PC-3 (cell line): ENCODE data around the gene SRRT. TPM values are rescaled to one million over a fixed set of nuclear protein-coding genes. Genes with fewer than 3 reads are reported as not detected.

ENCODE experiments used
- ATAC-seq: fragments of 200-7000 bp; cut with Tn5 transposase; 2 replicates; pipeline ENCODE4 v1.9.1; 2020; ENCODE audit warnings: mild to moderate bottlenecking, moderate library complexity
- BruUV-seq: library from RNA; stranded (reverse); fragments of 400-500 nt; replicated peaks from 2 replicates; lab custom pipeline; 2021; lab: Mats Ljungman, UMichigan
- CTCF ChIA-PET: fragments of 300-600 bp; sonication (Branson Sonifier 250); formaldehyde crosslinking; loops from one replicate; lab custom pipeline; 2022; ENCODE audit warnings: antibody characterized with exemption; lab: Charles Lee
- POLR2A ChIA-PET: fragments of 300-600 bp; sonication (Branson Sonifier 250); formaldehyde crosslinking; loops from one replicate; lab custom pipeline; 2022; ENCODE audit warnings: antibody characterized with exemption; ENCODE audit not compliant: unreplicated experiment; lab: Charles Lee
- DNase-seq: peaks from one replicate; pipeline ENCODE4 v3.0.0-alpha.2; 2015
- H2AFZ ChIP-seq: fragments of 300-600 bp; sonication (generic); 2 replicates; pipeline ENCODE4 v1.6.0; 2016; ENCODE audit warnings: antibody characterized with exemption, low read length
- H3F3A ChIP-seq: fragments of 300-600 bp; sonication (generic); one replicate; pipeline ENCODE4 v1.6.0; 2017; ENCODE audit warnings: antibody characterized with exemption, low read length, control low read depth, mild to moderate bottlenecking; ENCODE audit not compliant: unreplicated experiment
- H3K27ac ChIP-seq: fragments of 300-600 bp; sonication (generic); 2 replicates; pipeline ENCODE4 v1.5.1; 2016; ENCODE audit warnings: mild to moderate bottlenecking, low read length
- H3K27me3 ChIP-seq: fragments of 300-600 bp; sonication (generic); 2 replicates; pipeline ENCODE4 v1.6.1; 2016; ENCODE audit warnings: low read length, mixed read lengths
- H3K36me3 ChIP-seq: fragments of 300-600 bp; sonication (generic); 2 replicates; pipeline ENCODE4 v1.6.1; 2016; ENCODE audit warnings: low read depth, mixed run types, low read length, mixed read lengths
- H3K4me1 ChIP-seq: fragments of 300-600 bp; sonication (generic); 2 replicates; pipeline ENCODE4 v1.5.1; 2016; ENCODE audit warnings: low read length; ENCODE audit not compliant: insufficient read depth
- H3K4me2 ChIP-seq: fragments of 300-600 bp; sonication (generic); 2 replicates; pipeline ENCODE4 v1.6.0; 2016; ENCODE audit warnings: low read length
- H3K4me3 ChIP-seq: fragments of 300-600 bp; sonication (generic); 2 replicates; pipeline ENCODE4 v1.5.1; 2016; ENCODE audit warnings: mild to moderate bottlenecking, low read length, mixed read lengths
- H3K79me2 ChIP-seq: fragments of 300-600 bp; sonication (generic); 2 replicates; pipeline ENCODE4 v1.6.1; 2017; ENCODE audit warnings: low read length, mixed read lengths
- H3K9ac ChIP-seq: fragments of 300-600 bp; sonication (generic); 2 replicates; pipeline ENCODE4 v1.6.0; 2016; ENCODE audit warnings: mild to moderate bottlenecking, low read length
- H3K9me2 ChIP-seq: fragments of 300-600 bp; sonication (generic); replicated peaks from 2 replicates; pipeline ENCODE4 v1.6.1; 2016; ENCODE audit warnings: mixed run types, low read length, mixed read lengths
- H3K9me3 ChIP-seq: fragments of 300-600 bp; sonication (generic); 2 replicates; pipeline ENCODE4 v1.6.1; 2016; ENCODE audit warnings: low read length, mixed read lengths
- H4K20me1 ChIP-seq: fragments of 300-600 bp; sonication (generic); 2 replicates; pipeline ENCODE4 v1.6.1; 2016; ENCODE audit warnings: low read length, mixed read lengths
- EZH2 ChIP-seq: fragments of 300-600 bp; sonication (generic); IDR thresholded peaks from one replicate; pipeline ENCODE4 v1.6.1; 2017; ENCODE audit warnings: antibody characterized with exemption, mild to moderate bottlenecking, low read length; ENCODE audit not compliant: unreplicated experiment
- EZH2phosphoT487 ChIP-seq: fragments of 300-600 bp; sonication (generic); IDR thresholded peaks from 2 replicates; pipeline ENCODE4 v1.6.1; 2018; ENCODE audit warnings: mild to moderate bottlenecking, antibody characterized with exemption, low read length, borderline replicate concordance
- intact Hi-C: fragments of 100-400 bp; cut with micrococcal nuclease; formaldehyde crosslinking; loops from 2 replicates; pipeline ENCODE4 v1.9.0; 2023
- total RNA-seq: library from RNA; depleted of rRNA; stranded (reverse); fragments of >200 nt; gene quantifications from 2 replicates; pipeline ENCODE4 v1.2.3, GENCODE V29; 2014
- TF ChIP-seq, protein P1 (sequence below): fragments of 300-600 bp; sonication (generic); conservative IDR thresholded peaks from 2 replicates; pipeline ENCODE4 v1.5.1; 2017; ENCODE audit warnings: antibody characterized with exemption, low read depth, mild to moderate bottlenecking, low read length

SRRT gene
- total RNA-seq, 1 experiment from 2014 or later: 177 TPM

DNA sequence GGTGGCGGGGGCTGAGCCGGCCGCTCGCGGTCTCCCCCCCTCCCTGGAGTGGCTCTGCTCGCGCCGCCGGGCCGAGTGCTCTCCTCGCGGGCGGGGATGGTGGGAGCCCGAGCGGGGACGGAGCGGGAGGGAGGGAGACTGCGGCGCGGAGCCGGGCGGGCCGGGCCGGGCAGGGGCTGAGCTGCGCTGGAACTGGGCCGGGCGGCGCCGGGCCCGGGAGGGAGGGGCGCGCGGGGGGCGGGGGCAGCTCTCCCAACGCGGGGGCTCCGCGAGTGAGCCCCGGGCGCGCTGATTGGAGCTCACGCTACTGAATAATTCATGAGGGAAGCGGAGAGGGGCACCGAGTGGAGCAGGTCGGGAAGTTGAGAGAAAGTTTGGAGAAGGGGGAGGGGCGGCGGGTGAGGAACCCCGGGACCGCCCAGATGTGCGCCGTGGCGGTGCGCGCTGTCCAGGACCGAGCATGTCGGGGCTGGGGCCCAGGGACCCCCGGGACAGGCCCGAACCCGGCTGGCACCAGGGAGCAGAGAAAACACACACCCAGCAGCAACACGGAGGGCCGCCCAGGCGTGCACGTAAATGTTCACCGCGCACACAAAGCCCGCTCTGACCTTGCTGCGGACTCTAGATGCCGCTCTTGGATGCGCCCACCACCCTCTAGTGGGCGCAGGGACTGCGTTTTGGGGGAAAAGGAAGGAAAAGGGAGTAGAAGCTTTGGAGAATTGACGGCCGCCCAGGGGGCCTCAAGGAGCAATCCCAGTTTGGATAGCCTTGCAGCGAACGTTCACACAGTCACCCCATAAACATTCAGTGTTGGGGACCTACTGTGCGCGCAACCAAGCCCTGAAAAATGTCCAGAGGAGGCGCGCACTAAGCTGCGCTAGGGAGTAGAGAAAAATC is 47.3 kb upstream of the SRRT start, which contains the start of gene EPHB4:
Gene EPHB4 (minus strand): TSS at position 194 of the 897 bp plus-strand sequence. CDS start 493 bp downstream, outside the sequence.
- intact Hi-C loops: loop anchor here (1.0 to 5.0 kb wide), 2 partner anchors 25 to 120 kb away; partner anchors contain the start of genes POP7 and SLC12A9
- ChIA-PET POLR2A (interaction anchor here (0.6 to 1.0 kb wide), 9 partner anchors 14 to 343 kb away, joined by 3 to 12 read pairs (median 5); partner anchors contain the start of genes POP7 and UFSP1), CTCF (interaction anchor here (0.6 to 2.2 kb wide), 9 partner anchors 20 to 442 kb away, joined by 3 to 27 read pairs (median 5); partner anchors contain the start of genes ACHE, POP7, SLC12A9 and UFSP1)
- H3K27me3 ChIP-seq: no peaks in the 10 kb centered on the region
- H3F3A ChIP-seq: no peaks in the 10 kb centered on the region
- no peaks in the 10 kb centered on the region for H3K9me2 ChIP-seq
- H3K79me2 ChIP-seq: peaks cover 42% of the 10 kb centered on the region
- DNase-seq (peak; percentile 84), ATAC-seq (peak; percentile 79)
- peak within 1 kb of the TSS; percentile 80 for H2AFZ ChIP-seq
- H3K9ac ChIP-seq: peak within 1 kb of the TSS; percentile 76
- no peaks in the 10 kb centered on the region for H3K9me3 ChIP-seq
- no peak for TF ChIP-seq EZH2
- TF ChIP-seq, protein P1, sequence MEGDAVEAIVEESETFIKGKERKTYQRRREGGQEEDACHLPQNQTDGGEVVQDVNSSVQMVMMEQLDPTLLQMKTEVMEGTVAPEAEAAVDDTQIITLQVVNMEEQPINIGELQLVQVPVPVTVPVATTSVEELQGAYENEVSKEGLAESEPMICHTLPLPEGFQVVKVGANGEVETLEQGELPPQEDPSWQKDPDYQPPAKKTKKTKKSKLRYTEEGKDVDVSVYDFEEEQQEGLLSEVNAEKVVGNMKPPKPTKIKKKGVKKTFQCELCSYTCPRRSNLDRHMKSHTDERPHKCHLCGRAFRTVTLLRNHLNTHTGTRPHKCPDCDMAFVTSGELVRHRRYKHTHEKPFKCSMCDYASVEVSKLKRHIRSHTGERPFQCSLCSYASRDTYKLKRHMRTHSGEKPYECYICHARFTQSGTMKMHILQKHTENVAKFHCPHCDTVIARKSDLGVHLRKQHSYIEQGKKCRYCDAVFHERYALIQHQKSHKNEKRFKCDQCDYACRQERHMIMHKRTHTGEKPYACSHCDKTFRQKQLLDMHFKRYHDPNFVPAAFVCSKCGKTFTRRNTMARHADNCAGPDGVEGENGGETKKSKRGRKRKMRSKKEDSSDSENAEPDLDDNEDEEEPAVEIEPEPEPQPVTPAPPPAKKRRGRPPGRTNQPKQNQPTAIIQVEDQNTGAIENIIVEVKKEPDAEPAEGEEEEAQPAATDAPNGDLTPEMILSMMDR: peak; percentile 62
- BruUV-seq: TSS peak; percentile 58
- peaks cover 5% of the 10 kb centered on the region; the same call in 1 of the 2 replicates for H4K20me1 ChIP-seq
- peak within 1 kb of the TSS; percentile 5; the same call in 1 of the 2 replicates for H3K27ac ChIP-seq
- H3K4me3 ChIP-seq: peak within 1 kb of the TSS; percentile 99
- peaks cover 5% of the 10 kb centered on the region; the same call in 1 of the 2 replicates for H3K4me1 ChIP-seq
- H3K36me3 ChIP-seq: peaks cover 9% of the 10 kb centered on the region; the same call in 1 of the 2 replicates
- peak within 1 kb of the TSS; percentile 86 for H3K4me2 ChIP-seq

DNA sequence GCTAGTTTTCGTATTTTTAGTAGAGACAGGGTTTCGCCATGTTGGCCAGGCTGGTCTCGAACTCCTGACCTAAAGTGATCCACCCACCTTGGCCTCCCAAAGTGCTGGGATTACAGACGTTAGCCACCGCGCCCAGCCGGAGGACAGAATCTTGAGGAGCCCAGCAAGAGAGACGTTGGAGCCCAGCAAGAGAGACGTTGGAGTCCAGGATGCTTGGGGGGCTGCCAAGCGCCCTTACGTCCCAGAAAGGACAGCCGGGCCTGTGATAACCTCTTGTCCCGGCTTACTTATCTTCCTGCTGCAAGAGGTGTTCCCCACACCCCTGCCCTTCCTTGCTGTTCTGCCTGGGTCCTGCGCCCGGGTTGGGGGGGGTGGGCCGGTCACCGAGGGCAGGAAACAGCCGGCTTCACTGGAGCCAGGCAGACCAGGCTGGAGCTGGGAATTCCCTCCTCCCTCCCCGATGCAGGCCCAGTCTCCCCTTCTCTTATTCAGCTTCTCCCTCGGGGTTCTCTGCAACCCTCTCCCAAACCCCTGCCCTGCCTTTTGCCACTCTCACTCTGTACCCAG is 45.7 kb upstream of the SRRT start:
- H3K4me2 ChIP-seq: no peak overlapping the region
- H3K9ac ChIP-seq: no peak overlapping the region
- no peaks in the 10 kb centered on the region for H3K9me3 ChIP-seq
- BruUV-seq: no TSS peak
- ChIA-PET POLR2A (interaction anchor here (0.6 kb wide), 1 partner anchor 285 kb away, joined by 4 read pairs; no protein-coding TSS in a partner anchor), CTCF (no interaction called here)
- TF ChIP-seq EZH2: no peak
- TF ChIP-seq, protein P1: no peak
- TF ChIP-seq EZH2phosphoT487: no peak
- ATAC-seq (no peak), DNase-seq (no peak)
- H3K79me2 ChIP-seq: peaks cover 34% of the 10 kb centered on the region
- no peak overlapping the region for H3K4me3 ChIP-seq
- H3K36me3 ChIP-seq: no peaks in the 10 kb centered on the region
- no peak overlapping the region for H2AFZ ChIP-seq
- H3K4me1 ChIP-seq: peaks cover 5% of the 10 kb centered on the region; the same call in 1 of the 2 replicates
- H3K9me2 ChIP-seq: no peaks in the 10 kb centered on the region
- peaks cover 5% of the 10 kb centered on the region; the same call in 1 of the 2 replicates for H4K20me1 ChIP-seq
- H3F3A ChIP-seq: no peaks in the 10 kb centered on the region
- no peak overlapping the region for H3K27ac ChIP-seq
- intact Hi-C loops: loop anchor here (5.0 kb wide), 1 partner anchor 122 kb away; the partner anchor contains the start of gene POP7
- H3K27me3 ChIP-seq: no peaks in the 10 kb centered on the region
